Measurements from ENCODE around the gene TSPAN2. TPM values are rescaled to one million over a fixed set of nuclear protein-coding genes. Genes with fewer than 3 reads are reported as not detected.

Gene TSPAN2
- total RNA-seq, 1 donor from 2014 or later, result 0.34 TPM

GRCh38 chr1:115105831-115106230, 16.5 kb upstream of the TSPAN2 start:
- intact Hi-C loops (cut with micrococcal nuclease), result no loop called here

DNA sequence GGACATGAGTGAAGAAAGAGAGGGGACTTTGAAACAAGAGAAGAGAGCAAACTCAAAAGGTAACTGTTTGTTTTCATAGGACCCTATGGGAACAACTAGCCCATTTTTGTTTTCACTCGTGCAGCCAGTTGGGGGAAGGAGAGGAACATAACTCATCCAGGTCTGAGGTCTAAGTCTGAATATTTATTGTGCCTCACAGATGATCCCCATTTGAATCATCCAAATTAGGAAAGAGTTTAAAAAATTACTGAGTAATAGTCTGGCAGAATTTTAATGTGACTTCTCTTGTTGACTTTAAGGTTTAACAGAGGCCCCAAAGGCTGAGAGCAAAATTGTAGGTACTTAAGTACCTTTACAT, 10.4 kb upstream of the TSPAN2 start:
- Mint-ChIP-seq H3K27ac (peak overlapping the region; percentile 98), H3K27me3 (ENCODE audit: insufficient read depth) (peaks cover 16% of the 10 kb centered on the region), H3K4me1 (ENCODE audit: low read depth) (peaks cover 30% of the 10 kb centered on the region), H3K36me3 (ENCODE audit: low read depth) (no peaks in the 10 kb centered on the region), H3K4me3 (peak overlapping the region; percentile 89), H3K9me3 (no peaks in the 10 kb centered on the region)
- intact Hi-C loops (cut with micrococcal nuclease), result loop anchor here (1.0 to 10.0 kb wide), 7 partner anchors 8 to 905 kb away; partner anchors contain the start of genes CSDE1, SIKE1 and TRIM33
- no peak for DNase-seq (ENCODE audit: low spot score)

More at GRCh38 chr1:115105831-115106230, 16.5 kb upstream of the TSPAN2 start:
- no peaks in the 10 kb centered on the region for H3K4me1 Mint-ChIP-seq (ENCODE audit: low read depth)
- no peak overlapping the region for H3K4me3 Mint-ChIP-seq
- no peak for DNase-seq (ENCODE audit: low spot score)
- H3K27ac Mint-ChIP-seq, result no peak overlapping the region
- H3K27me3 Mint-ChIP-seq (ENCODE audit: insufficient read depth), result peaks cover 5% of the 10 kb centered on the region
- no peaks in the 10 kb centered on the region for H3K36me3 Mint-ChIP-seq (ENCODE audit: low read depth)
- no peaks in the 10 kb centered on the region for H3K9me3 Mint-ChIP-seq

DNA sequence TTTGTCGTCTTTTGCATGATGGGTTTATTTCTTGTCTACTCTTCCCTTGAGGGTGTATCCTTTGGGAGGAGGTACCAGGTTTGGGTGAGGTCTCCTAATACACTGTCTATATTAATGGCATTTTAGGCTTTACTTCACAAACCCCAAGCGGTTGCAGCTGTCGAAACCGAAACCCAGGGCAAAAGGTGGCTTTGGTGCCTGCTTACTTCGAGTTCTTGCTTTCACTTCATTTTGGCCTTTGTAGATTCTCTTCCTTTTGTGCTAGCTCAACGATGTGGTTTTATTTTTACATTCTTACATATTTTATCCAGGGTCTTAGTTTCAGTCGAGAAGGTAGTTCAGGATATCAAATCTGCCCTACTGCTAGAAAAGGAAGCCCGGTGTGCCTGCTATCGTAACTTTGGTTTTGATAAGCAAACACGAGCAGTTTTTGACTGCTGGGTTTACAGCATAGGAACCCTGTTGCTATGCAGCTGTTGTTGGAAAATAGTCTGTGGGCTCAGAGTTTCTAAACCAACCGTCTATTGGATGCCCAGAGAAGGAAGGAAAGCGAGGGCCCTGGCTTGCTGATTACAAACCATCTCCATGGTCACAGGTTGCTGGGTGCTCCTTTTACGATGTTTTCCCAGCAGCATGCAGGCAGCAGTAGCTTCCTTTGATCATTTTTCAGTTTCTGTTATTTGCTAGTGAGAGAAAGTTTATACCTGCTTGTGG, 9.8 kb upstream of the TSPAN2 start:
- peak overlapping the region; percentile 98 for H3K27ac Mint-ChIP-seq
- no peaks in the 10 kb centered on the region for H3K9me3 Mint-ChIP-seq
- H3K27me3 Mint-ChIP-seq (ENCODE audit: insufficient read depth), result peaks cover 16% of the 10 kb centered on the region
- peak; percentile 70 for DNase-seq (ENCODE audit: low spot score)
- no peaks in the 10 kb centered on the region for H3K36me3 Mint-ChIP-seq (ENCODE audit: low read depth)
- intact Hi-C loops (cut with micrococcal nuclease), result loop anchor here (1.0 to 10.0 kb wide), 7 partner anchors 8 to 906 kb away; partner anchors contain the start of genes CSDE1, SIKE1 and TRIM33
- peak overlapping the region; percentile 89 for H3K4me3 Mint-ChIP-seq
- peaks cover 30% of the 10 kb centered on the region for H3K4me1 Mint-ChIP-seq (ENCODE audit: low read depth)

DNA sequence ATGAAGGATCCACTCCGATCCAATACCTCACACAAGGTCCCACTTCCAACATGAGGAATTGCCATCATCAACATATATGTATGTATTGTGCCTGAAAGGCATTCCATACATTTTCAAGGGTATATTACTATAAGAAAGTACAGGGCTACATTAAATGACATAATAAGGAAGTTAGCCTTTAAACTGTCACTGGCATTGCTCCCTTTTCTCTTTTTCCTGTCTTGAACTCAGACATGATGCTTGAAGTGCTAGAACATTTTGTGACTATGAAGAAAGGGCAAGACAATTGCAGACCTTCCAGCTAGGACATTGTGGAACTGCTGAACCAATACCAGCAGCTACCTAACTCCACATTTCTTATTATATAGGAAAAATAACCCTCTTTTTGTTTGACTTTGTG, 2.9 kb upstream of the TSPAN2 start:
- H3K4me3 Mint-ChIP-seq, result no peak overlapping the region
- peaks cover 38% of the 10 kb centered on the region for H3K27me3 Mint-ChIP-seq (ENCODE audit: insufficient read depth)
- peaks cover 10% of the 10 kb centered on the region for H3K9me3 Mint-ChIP-seq
- intact Hi-C loops (cut with micrococcal nuclease), result loop anchor here (10.0 kb wide), 1 partner anchor 913 kb away; no protein-coding TSS in a partner anchor
- DNase-seq (ENCODE audit: low spot score), result no peak
- peaks cover 23% of the 10 kb centered on the region for H3K4me1 Mint-ChIP-seq (ENCODE audit: low read depth)
- peaks cover 4% of the 10 kb centered on the region for H3K36me3 Mint-ChIP-seq (ENCODE audit: low read depth)
- no peak overlapping the region for H3K27ac Mint-ChIP-seq

DNA sequence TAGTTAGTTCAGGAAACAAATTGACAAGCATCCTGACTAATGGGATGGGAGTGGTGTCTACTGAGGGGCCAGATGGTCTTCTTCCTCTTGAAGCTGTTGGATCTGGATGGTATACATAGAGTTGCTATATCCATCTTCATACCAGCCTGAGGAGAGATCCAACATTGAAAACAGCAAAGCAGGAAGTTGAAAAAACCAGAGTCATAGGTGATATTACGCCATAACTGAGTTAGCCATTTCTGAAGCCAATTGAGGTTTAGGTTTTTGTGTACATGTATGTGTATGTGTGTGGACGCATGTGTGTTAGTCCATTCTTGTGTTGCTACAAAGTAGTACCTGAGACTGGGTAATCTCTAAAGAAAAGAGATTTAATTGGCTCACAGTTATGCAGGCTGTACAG, 2.3 kb upstream of the TSPAN2 start:
- intact Hi-C loops (cut with micrococcal nuclease), result loop anchor here (1.0 to 10.0 kb wide), 2 partner anchors 8 to 913 kb away; no protein-coding TSS in a partner anchor
- no peak overlapping the region for H3K4me3 Mint-ChIP-seq
- H3K36me3 Mint-ChIP-seq (ENCODE audit: low read depth), result peaks cover 4% of the 10 kb centered on the region
- peaks cover 36% of the 10 kb centered on the region for H3K27me3 Mint-ChIP-seq (ENCODE audit: insufficient read depth)
- no peak for DNase-seq (ENCODE audit: low spot score)
- peaks cover 10% of the 10 kb centered on the region for H3K9me3 Mint-ChIP-seq
- H3K4me1 Mint-ChIP-seq (ENCODE audit: low read depth), result peaks cover 23% of the 10 kb centered on the region
- H3K27ac Mint-ChIP-seq, result no peak overlapping the region

DNA sequence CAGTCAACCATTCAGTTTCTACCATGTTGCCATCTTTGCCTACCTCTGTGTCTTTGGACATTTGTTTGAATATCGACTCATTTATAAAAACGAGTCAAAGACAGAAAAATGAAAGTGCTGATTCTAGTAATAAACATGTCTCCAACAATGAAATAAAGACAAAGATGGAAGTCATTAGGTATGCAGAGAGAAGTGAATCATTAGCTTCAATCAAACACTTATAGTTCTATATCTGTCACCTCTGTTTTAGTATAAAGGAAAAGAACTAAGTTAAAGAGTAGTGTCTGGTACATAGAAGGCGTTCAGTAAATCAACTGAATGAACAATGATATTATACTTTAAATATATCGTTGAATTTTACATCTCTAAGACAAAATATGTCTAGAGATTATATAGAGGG, 1.7 kb upstream of the TSPAN2 start:
- Mint-ChIP-seq H3K27me3 (ENCODE audit: insufficient read depth) (peaks cover 30% of the 10 kb centered on the region), H3K27ac (no peak overlapping the region), H3K9me3 (peaks cover 10% of the 10 kb centered on the region), H3K4me3 (peak overlapping the region; percentile 38), H3K36me3 (ENCODE audit: low read depth) (peaks cover 4% of the 10 kb centered on the region), H3K4me1 (ENCODE audit: low read depth) (peaks cover 23% of the 10 kb centered on the region)
- intact Hi-C loops (cut with micrococcal nuclease), result loop anchor here (1.0 to 10.0 kb wide), 2 partner anchors 8 to 914 kb away; no protein-coding TSS in a partner anchor
- no peak for DNase-seq (ENCODE audit: low spot score)

GRCh38 chr1:115090540-115090939, 1.2 kb upstream of the TSPAN2 start:
- no peak for DNase-seq (ENCODE audit: low spot score)
- Mint-ChIP-seq H3K9me3 (peaks cover 10% of the 10 kb centered on the region), H3K27me3 (ENCODE audit: insufficient read depth) (peaks cover 28% of the 10 kb centered on the region), H3K4me3 (peak overlapping the region; percentile 38), H3K27ac (no peak overlapping the region), H3K4me1 (ENCODE audit: low read depth) (peaks cover 23% of the 10 kb centered on the region), H3K36me3 (ENCODE audit: low read depth) (peaks cover 4% of the 10 kb centered on the region)
- intact Hi-C loops (cut with micrococcal nuclease), result loop anchor here (10.0 kb wide), 1 partner anchor 914 kb away; no protein-coding TSS in a partner anchor

- Mint-ChIP-seq H3K4me3 (peak overlapping the region; percentile 81), H3K27me3 (ENCODE audit: insufficient read depth) (peaks cover 26% of the 10 kb centered on the region), H3K27ac (no peak overlapping the region), H3K36me3 (ENCODE audit: low read depth) (peaks cover 4% of the 10 kb centered on the region), H3K9me3 (peaks cover 10% of the 10 kb centered on the region), H3K4me1 (ENCODE audit: low read depth) (peaks cover 23% of the 10 kb centered on the region)
- no peak for DNase-seq (ENCODE audit: low spot score)
- intact Hi-C loops (cut with micrococcal nuclease), result loop anchor here (10.0 kb wide), 1 partner anchor 915 kb away; no protein-coding TSS in a partner anchor
These were observed 835 bp upstream of the TSPAN2 start for GRCh38 chr1:115090186-115090490.

GRCh38 chr1:115088871-115089419, 358 bp downstream of the TSPAN2 start:
- H3K27me3 Mint-ChIP-seq (ENCODE audit: insufficient read depth), result peaks cover 32% of the 10 kb centered on the region
- H3K27ac Mint-ChIP-seq, result no peak overlapping the region
- intact Hi-C loops (cut with micrococcal nuclease), result loop anchor here (2.0 kb wide), 1 partner anchor 26 kb away; no protein-coding TSS in a partner anchor
- peaks cover 4% of the 10 kb centered on the region for H3K36me3 Mint-ChIP-seq (ENCODE audit: low read depth)
- peaks cover 10% of the 10 kb centered on the region for H3K9me3 Mint-ChIP-seq
- H3K4me3 Mint-ChIP-seq, result peak overlapping the region; percentile 73
- peaks cover 23% of the 10 kb centered on the region for H3K4me1 Mint-ChIP-seq (ENCODE audit: low read depth)
- no peak for DNase-seq (ENCODE audit: low spot score)

DNA sequence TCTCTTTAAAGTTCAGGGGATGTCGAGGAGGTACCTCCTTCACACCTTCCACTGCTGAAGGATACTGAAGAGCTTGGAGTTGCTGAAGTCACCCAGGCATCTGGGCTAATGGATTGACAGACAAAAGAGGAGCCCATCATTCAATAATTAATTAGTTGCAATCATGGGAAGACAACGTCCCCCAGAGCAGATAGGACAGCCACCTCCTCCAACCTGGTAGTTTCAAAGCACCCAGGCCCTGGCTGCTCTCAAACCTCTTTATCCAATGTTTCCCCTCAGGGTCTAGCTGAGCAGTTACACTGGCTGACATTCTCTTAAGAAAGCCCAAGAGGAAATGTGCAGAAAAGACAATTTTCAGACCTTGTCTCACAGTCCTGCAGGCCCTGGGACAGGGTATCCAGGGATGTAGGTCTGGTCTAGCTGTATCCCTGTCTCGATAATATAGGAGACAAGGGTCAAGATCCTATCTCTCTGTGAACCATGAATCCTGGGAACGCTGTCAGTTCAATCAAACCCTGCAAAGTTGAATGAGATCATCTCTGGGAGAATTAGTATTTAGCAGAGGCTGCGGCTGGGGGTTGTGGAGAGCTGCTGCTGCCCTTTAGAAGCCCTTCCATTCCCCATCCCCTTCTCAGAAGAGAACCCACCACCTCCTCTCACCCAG, 1.1 kb downstream of the TSPAN2 start:
- Mint-ChIP-seq H3K36me3 (ENCODE audit: low read depth) (peaks cover 4% of the 10 kb centered on the region), H3K4me3 (peak overlapping the region; percentile 73), H3K27ac (no peak overlapping the region), H3K9me3 (peaks cover 10% of the 10 kb centered on the region), H3K4me1 (ENCODE audit: low read depth) (peaks cover 23% of the 10 kb centered on the region), H3K27me3 (ENCODE audit: insufficient read depth) (peaks cover 32% of the 10 kb centered on the region)
- intact Hi-C loops (cut with micrococcal nuclease), result loop anchor here (2.0 kb wide), 1 partner anchor 25 kb away; no protein-coding TSS in a partner anchor
- DNase-seq (ENCODE audit: low spot score), result no peak

DNA sequence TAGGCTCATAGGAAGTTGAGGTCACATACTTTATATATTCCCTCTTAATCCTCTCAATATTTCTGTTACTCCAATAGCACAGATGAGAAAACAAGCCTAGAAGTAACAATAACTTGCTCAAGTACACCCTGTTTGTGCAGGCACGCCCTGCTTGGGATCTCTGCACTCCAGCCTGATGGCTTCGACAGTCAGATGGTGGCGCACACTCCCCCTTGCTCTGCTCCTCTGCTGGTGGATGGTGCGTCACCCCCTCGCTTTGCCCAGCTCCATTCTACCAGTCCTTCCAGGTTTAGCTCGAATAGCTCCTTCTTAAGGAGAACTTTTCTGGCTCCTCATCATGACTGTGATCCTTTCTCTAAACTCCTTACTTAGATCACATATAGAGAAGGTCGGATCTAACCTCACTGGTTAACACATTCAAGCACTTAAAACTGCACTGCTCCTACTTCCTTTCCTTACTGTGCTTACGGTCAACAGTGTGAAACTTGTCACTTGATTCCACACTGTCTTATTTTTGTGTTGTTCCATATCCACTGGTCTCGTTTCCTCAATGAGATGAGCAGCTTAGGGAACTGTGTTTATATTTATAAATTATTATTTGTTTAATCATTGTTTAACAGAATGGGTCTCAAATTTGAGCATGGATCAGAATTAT, 3.0 kb downstream of the TSPAN2 start:
- intact Hi-C loops (cut with micrococcal nuclease), result no loop called here
- Mint-ChIP-seq H3K4me3 (no peak overlapping the region), H3K27ac (no peak overlapping the region), H3K9me3 (peaks cover 4% of the 10 kb centered on the region), H3K27me3 (ENCODE audit: insufficient read depth) (peaks cover 38% of the 10 kb centered on the region), H3K4me1 (ENCODE audit: low read depth) (peaks cover 23% of the 10 kb centered on the region), H3K36me3 (ENCODE audit: low read depth) (peaks cover 4% of the 10 kb centered on the region)
- DNase-seq (ENCODE audit: low spot score), result no peak

DNA sequence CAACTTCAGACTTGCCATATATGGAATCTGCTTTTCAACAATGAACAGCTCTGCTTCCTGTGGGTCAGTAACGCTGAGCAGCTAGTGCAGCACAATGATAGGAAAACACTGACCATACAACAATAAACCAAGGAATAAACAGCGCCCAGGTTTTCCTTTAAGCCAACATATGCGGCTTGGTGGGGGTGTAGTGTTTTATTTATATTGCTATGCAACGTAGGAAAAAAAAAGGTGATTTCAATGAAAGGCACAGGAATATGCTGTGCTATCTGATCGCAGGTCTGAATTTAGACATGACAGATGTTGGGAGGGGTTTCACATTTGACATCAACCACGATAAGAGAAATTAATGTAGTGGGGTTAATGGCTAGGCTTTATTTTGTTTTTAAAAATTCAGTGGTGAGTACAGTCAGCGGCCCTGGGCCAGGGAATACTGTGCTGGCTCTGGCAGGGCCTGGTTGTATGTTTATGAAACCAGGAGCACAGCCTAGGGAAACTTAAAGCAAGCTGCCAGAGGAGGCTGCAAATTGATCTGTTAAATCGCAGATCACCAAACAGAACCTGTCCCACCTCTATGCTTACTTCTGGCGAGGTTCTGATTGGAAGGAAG, 4.3 kb downstream of the TSPAN2 start:
- peaks cover 36% of the 10 kb centered on the region for H3K27me3 Mint-ChIP-seq (ENCODE audit: insufficient read depth)
- peaks cover 14% of the 10 kb centered on the region for H3K4me1 Mint-ChIP-seq (ENCODE audit: low read depth)
- intact Hi-C loops (cut with micrococcal nuclease), result no loop called here
- H3K9me3 Mint-ChIP-seq, result no peaks in the 10 kb centered on the region
- H3K27ac Mint-ChIP-seq, result no peak overlapping the region
- no peaks in the 10 kb centered on the region for H3K36me3 Mint-ChIP-seq (ENCODE audit: low read depth)
- DNase-seq (ENCODE audit: low spot score), result no peak
- no peak overlapping the region for H3K4me3 Mint-ChIP-seq

Data from activated T-helper 1 cell treated with anti-CD3 and anti-CD28 coated beads, Interleukin-12 subunit alpha, Interleukin-12 subunit beta, Interleukin-2, Interleukin-4 antibody, amounts not matched to agents 30 ng/mL and 10 ng/mL and 1 ng/mL, durations not matched to agents 14 hours and 24 hours and 36 hours (primary cell).